Stimulated activated CD4-positive, alpha-beta T cell treated with anti-CD3 and anti-CD28 coated beads, Interleukin-1b, Interleukin-23, amount 100 ng/mL, for 1 hour (primary cell): ENCODE results near the gene CLMP.
A peak's percentile ranks its signal among the peaks of the same experiment; 100 is the strongest.

ENCODE experiments used
- DNase-seq, 2 donors: peaks; one replicate each; pipeline ENCODE4 v3.0.0-alpha.2; 2020; ENCODE audit warnings: low read depth in 2 of 2

CLMP gene

GRCh38 chr11:123086305-123086704, 108.7 kb downstream of the CLMP start:
- DNase-seq, result no peak

GRCh38 chr11:123085497-123085896, 109.6 kb downstream of the CLMP start:
- no peak for DNase-seq

- no peak for DNase-seq
These were observed 110.6 kb downstream of the CLMP start for GRCh38 chr11:123084454-123084853.

GRCh38 chr11:123083623-123084029, 111.4 kb downstream of the CLMP start:
- DNase-seq, result peak; percentile 40 to 58

- no peak for DNase-seq
These were observed 112.1 kb downstream of the CLMP start for GRCh38 chr11:123082977-123083376.

- no peak for DNase-seq
These were observed 115.0 kb downstream of the CLMP start for GRCh38 chr11:123080015-123080414.

GRCh38 chr11:123076484-123076883, 118.6 kb downstream of the CLMP start:
- no peak for DNase-seq

GRCh38 chr11:123073343-123074057, 121.5 kb downstream of the CLMP start:
- no peak for DNase-seq

- DNase-seq, result no peak
These were observed 122.3 kb downstream of the CLMP start for GRCh38 chr11:123072762-123073161.

GRCh38 chr11:123072332-123072761, 122.7 kb downstream of the CLMP start:
- no peak for DNase-seq

- no peak for DNase-seq
These were observed 124.9 kb downstream of the CLMP start for GRCh38 chr11:123069908-123070821.

GRCh38 chr11:123065621-123066020, 129.4 kb downstream of the CLMP start:
- DNase-seq, result no peak

GRCh38 chr11:123063826-123064657, 131.0 kb downstream of the CLMP start:
- no peak for DNase-seq

GRCh38 chr11:123062892-123063825, 131.9 kb downstream of the CLMP start:
- DNase-seq, result no peak

- DNase-seq, result peak; percentile 99
These were observed 132.7 kb downstream of the CLMP start for GRCh38 chr11:123062158-123062891.

GRCh38 chr11:123061403-123062157, 133.5 kb downstream of the CLMP start, which contains the start of gene HSPA8:
TSS of gene HSPA8 (minus strand) at chr11:123062136. CDS start at chr11:123061324, 812 bp downstream.
- peak; percentile 29 to 39 for DNase-seq

- DNase-seq, result no peak
These were observed 134.6 kb downstream of the CLMP start for GRCh38 chr11:123060277-123061000.
